WI38 (cell line): ENCODE data around the gene IDUA.
"Not testable (repeated sequence)": the region's sequence is repeated elsewhere in the genome, so short reads cannot be mapped to it uniquely, and the experiment has no call there.

Experiments used
- H3K4me3 ChIP-seq: 2 replicates; pipeline ENCODE4 v1.5.1; 2011; ENCODE audit warnings: low read depth, mild to moderate bottlenecking, control low read depth, low read length
- TF ChIP-seq, protein P1 (sequence below): IDR thresholded peaks from 2 replicates; pipeline ENCODE4 v1.5.1; 2012; ENCODE audit warnings: low read depth, mild to moderate bottlenecking, control low read depth, low read length

The IDUA gene

DNA sequence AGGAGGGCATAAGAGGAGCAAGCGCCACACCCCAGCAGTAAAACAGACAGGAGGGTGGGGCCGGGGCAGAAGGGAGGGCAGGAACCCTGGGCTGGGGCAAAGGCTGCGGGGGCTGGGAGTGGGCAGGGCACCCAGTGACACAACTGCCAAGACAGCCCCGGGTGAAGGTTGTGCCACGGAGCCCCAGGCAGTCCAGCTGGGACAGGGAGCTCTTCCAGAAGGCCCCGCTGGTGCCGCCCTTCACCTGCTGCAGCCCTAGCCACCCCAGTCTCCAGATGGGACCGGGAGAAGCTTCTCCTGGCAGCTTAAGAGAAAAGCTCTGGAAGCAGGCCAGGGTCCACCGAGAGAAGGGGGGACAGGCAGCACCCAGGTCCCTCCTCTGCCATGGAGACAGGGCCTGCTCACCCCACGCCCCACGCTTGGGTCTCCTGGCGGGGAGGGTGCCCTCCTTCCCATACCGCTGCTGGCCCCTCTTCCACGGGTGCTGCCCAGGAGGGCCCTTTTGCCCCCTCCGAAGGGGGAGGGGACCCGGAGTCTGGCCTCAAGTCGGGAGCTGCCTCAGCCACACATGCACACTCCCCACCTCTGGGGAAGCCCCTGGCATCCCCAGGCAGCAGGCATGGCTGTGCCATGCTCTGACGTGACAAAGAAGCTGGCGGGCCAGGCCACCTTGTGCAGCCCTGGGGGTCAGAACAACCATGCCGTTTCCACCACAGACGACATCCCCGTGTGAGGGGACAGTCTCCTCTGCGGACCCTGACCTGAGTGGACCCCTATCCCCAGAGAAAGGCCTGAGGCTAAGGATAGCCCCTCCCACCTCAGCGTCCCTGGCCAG is 15.0 kb upstream of the IDUA start:
- TF ChIP-seq, protein P1, sequence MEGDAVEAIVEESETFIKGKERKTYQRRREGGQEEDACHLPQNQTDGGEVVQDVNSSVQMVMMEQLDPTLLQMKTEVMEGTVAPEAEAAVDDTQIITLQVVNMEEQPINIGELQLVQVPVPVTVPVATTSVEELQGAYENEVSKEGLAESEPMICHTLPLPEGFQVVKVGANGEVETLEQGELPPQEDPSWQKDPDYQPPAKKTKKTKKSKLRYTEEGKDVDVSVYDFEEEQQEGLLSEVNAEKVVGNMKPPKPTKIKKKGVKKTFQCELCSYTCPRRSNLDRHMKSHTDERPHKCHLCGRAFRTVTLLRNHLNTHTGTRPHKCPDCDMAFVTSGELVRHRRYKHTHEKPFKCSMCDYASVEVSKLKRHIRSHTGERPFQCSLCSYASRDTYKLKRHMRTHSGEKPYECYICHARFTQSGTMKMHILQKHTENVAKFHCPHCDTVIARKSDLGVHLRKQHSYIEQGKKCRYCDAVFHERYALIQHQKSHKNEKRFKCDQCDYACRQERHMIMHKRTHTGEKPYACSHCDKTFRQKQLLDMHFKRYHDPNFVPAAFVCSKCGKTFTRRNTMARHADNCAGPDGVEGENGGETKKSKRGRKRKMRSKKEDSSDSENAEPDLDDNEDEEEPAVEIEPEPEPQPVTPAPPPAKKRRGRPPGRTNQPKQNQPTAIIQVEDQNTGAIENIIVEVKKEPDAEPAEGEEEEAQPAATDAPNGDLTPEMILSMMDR = no peak
- peak overlapping the region; percentile 77 for H3K4me3 ChIP-seq

DNA sequence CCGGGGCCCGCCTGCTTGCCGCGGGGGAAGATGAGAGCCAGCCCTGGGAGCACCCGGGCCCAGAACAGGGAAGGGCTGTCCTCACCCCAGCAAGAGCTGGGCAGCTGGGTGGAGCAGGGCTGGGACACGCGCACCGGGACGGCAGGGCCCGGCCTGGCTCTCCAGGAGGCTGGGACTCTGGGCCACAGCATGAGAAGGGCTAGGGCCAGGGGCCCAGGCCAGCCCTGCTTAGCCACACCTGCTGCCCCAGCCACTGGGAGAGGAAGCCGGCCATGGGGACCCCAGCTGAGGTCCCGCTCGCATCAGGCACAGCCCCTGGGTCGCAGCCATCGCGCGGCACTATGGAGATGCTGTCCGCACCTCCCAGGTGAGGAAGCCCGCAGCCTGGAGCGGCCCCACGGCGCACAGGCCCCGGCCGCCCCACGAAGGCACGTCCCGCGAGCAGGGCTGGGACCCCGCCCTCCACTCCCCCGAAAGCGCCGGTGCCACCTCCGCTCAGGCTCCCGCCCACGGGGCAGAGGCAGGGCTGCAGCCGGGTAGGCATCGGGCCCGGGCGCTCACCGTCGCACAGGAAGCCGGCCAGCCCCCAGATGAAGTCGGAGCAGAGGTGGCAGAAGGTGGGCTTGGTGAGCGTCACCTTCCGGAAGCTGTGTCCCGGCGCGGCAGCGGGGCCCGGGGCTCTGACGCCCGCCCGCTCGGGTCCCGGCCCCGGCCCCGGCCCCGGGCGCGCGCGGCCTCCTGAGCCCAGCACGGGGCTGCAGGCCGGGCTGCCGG is 14.0 kb upstream of the IDUA start:
- TF ChIP-seq, protein P1 = no peak
- peak overlapping the region; percentile 77 for H3K4me3 ChIP-seq

DNA sequence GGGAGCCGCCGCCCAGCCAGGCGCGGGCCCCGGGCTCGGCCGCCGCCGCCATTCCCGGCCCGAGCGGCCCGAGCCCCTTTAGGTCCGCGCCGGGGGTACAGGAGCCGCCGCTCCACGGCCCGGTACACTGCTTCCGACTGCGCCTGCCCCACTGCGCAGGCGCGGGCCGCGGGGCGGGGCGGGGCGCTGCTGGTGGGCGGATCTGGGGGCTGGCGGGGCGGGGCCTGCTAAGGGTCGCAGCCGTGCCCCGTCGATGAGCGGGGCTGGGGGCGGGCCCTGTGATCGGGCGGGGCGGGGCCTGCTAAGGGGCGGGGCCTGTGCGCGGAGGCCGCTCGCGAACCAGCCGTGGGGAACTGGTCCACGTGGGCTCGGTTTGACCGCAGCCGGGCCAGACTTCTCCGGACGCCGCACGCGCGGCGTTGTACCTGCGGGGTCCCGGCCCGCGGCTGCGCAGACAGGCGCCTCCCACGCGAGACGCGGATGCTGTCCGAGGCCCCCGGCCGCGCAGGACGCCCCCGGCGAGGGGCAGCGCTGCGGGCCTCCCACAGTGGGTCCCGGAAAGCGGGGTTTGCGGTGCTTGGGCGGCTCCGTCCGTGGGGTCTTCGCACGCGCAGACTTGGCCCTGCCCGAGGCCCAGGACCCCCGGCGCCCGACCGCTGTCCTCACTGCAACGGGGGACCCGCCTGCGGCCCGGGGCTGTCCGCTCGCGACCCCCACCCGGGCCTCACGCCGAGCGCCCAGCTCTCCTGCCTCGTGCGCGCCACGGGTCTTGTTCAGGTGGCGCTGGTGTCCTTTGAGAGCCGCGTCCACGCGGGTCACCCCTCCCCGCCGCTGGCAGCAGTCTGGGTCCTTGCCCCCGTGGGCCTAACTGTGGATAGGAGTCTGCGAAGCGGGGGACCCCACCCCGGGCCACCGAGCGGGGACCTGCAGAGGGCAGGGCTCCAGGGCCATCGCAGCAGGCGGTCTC is 13.1 kb upstream of the IDUA start, which contains the start of gene DGKQ:
DGKQ (minus strand) TSS at position 139 of the 967 bp plus-strand sequence; CDS start at position 52, 87 bp downstream.
- TF ChIP-seq, protein P1 = no peak
- H3K4me3 ChIP-seq = peak within 1 kb of the TSS; percentile 77

DNA sequence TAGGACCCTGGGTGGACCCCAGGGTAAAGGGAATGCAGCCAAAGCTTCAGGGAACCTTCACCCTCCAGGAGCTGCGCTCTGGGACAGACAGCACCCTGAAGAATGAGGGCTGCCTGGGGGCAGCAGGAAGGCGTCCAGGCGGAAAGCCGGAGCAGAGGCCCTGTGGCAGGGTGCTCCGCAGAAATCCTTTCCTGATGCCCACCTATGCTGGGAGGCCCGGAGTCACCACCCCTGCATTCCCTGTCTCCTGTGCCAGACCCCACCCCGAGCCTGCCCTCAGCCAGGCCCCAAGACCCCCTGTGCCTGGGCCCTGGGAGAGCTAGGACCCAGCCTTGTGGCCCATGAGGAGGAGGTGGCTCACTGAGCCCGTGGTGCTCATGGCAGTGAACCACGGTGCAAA is 12.2 kb upstream of the IDUA start:
- TF ChIP-seq, protein P1 = no peak
- no peak overlapping the region for H3K4me3 ChIP-seq

DNA sequence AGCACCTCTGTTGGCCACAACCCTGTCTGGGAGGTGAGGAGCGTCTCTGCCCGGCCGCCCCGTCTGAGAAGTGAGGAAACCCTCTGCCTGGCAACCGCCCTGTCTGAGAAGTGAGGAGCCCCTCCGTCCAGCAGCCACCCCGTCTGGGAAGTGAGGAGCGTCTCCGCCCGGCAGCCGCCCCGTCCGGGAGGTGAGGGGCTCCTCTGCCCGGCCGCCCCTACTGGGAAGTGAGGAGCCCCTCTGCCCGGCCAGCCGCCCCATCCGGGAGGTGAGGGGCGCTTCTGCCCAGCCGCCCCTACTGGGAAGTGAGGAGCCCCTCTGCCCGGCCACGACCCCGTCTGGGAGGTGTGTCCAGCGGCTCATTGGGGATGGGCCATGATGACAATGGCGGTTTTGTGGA is 10.8 kb upstream of the IDUA start:
- not testable (repeated sequence) for H3K4me3 ChIP-seq

DNA sequence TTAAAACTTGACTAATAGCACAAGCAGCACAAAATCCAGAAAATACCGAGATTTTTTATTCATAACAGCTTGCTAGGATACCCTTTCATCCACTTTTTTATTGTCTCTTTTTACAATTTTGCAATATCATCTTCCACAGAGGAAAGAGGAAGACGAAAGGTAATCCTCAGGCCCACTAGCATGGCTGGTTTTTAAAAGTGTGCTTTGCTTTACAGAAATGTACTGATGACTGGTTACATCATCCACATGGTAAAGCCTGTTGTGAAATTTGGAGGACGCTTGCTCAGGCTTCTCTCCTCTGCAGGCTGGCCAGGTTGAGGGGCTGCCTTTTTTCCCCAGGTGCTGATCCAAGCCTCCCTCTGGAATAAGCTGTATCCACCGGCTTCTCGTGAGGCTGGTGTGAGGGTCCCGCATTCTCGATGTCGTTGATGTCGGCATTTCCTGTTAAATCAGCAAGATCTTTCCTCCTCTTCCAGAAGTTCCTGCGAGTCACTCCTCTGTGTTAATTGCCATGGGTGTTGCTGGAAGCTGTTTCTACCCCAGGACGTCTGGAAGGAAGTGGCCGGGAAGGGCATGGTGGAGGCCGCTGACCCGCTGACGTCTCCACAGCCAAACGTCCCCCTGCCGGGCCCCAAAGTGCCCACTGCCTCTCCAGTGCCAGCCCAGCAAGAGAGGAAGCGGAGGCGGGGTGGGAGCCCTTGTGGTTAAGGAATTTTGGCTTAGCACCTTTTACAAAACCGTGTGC is 7.7 kb upstream of the IDUA start:
- TF ChIP-seq, protein P1 = no peak

More for the DNA sequence above, 7.7 kb upstream of the IDUA start:
- no peak overlapping the region for H3K4me3 ChIP-seq
